ENCODE measurements around the gene FN1.

The FN1 gene

DNA sequence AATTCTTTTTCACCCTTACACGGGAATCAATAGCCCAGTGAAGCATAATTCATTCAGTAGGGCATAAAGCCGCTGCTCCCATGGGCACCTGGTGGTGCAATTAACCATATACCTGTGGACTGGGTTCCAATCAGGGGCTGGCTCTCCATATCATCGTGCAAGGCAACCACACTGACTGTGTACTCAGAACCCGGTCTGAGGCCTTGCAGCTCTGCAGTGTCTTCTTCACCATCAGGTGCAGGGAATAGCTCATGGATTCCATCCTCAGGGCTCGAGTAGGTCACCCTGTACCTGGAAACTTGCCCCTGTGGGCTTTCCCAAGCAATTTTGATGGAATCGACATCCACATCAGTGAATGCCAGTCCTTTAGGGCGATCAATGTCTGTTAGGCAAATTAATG is 55.2 kb downstream of the FN1 start:
- DNase-seq, result no peak

DNA sequence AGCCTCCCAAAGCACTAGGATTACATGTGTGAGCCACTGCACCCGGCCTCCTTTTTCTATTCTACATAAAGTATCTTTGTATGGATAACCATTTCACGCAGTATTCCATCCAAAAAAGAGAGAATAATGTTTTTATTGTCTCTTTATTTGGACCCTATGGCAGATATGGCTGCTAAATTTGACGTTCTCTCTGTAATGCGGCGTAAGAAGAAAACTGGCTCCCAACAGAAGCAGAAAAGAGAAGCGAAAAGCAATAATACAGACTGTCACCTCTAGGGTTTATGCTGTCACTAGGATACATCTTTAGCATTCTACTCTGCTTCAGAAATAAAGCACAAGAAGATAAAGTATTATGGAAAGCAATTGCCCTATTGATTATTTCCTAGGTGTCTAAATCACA is 55.9 kb downstream of the FN1 start:
- DNase-seq, result no peak

DNA sequence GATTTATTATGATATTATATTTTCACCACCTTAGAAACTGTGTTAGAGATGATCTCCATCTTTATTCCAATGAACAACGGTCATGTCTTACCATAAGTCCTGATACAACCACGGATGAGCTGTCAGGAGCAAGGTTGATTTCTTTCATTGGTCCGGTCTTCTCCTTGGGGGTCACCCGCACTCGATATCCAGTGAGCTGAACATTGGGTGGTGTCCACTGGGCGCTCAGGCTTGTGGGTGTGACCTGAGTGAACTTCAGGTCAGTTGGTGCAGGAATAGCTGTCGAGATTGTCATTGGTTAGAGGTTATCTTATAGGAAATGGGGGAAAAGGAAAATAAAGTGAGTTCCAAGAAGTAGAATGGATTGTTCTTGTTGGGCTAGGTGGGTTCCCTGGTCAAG is 56.8 kb downstream of the FN1 start:
- no peak for DNase-seq

DNA sequence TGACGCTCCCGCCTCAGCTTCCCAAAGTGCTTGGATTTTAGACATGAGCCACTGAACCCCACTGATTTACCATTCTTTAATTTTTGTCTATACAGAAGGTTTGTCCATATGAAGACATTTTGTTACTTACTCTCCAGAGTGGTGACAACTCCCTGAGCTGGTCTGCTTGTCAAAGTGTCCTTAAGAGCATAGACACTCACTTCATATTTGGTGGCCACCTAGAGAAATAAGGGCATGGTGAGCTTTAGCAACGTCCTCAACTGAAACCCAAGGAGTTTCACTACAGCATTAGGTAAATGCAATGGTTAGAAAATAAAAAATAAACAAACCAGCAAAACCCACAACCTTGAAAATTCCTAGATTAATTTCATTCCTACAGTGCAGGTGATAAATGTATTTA is 57.8 kb downstream of the FN1 start:
- DNase-seq, result no peak

DNA sequence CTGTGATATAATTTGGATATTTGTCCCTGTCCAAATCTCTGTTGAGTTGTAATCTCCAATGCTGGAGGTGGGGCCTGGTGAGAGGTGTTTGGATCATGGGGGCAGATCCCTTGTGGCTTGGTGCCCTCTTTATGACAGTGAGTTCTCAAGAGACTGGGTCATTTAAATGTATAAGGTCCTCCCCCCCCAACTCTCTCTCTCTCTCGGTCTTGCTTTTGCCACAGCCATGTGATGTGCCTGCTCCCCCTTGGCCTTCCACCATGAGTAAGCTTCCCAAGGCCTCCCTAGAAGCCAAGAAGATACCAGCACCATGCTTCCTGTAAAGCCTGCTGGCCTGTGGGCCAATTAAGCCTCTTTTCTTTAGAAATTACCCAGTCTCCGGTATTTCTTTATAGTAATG is 58.6 kb downstream of the FN1 start:
- DNase-seq, result no peak

DNA sequence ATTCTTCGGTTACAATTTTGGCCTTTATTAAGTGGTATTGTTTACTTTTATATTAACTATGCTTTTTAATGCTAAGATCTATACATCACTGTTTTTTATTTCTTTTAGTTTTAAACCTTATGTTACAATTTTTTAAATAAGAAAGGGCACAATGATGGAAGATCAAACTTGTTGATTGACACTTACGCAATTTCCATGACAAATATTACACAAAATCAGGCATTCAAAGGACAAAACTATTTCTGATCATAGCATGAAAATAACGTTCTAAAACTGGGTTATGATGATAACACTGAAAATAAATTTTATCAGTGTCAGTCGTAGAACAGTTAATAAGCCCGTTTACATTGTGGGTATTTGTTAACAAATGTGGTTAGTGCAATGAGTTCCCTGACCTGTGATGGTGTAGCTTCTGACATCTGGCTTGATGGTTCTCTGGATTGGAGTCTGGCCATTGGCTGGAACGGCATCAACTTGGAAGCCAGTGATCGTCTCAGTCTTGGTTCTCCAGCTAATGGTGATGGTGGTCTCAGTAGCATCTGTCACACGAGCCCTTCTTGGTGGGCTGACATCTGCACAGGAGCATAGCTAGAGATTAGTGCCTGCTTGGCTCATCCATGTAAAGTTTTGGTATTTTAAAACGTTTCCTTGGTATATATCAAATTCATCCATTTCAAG is 59.6 kb downstream of the FN1 start:
- no peak for DNase-seq

DNA sequence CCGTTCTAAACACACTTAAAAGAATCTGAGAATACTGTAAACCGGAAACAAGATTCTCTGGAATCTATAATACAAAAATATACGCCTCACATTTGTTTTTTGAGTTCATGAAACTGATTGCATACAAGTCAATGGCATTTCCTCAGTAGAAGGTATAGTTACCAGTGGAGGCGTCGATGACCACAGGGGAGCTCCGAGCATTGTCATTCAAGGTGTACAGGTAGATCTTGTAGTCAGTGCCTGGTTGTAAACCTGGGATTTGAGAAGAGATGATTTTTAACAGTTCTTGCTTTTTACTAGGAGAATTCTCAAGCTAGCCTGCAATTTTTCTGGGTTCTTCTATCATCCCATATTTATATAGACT is 60.4 kb downstream of the FN1 start:
- DNase-seq, result no peak

DNA sequence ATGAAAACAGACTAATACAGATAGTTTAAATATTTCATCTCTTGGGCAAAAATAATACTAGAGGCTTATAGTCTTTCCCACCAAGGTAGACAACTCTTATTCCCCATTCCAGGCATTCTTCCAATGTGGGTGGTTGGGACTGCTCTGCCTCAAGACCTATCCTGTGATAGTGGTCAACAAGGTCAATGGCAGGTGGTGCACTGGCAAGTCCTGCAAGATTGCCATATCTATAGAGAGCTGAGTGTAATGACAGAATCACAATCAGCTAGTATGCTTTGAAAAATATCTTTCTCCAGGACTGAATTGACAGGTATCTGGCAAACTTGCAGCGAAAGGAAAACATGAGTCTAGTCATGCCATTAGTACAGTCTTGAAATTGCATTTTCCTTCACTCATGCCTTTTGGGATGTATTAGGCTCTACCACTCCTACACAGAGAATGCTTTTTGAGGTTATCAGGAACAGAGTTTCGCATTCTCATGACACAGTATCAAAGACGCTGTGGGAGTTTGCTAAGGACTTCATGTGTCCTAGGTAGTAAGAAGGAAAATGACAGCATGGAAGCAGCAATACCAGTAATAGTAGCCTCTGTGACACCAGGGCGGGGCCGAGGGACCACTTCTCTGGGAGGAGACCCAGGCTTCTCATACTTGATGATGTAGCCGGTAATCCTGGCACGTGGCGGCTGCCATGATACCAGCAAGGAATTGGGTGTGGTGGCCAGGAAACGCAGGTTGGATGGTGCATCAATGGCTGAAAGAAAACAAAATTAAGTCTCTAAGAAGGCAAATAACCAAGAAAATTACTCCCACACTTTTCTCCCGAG is 61.0 kb downstream of the FN1 start:
- no peak for DNase-seq

DNA sequence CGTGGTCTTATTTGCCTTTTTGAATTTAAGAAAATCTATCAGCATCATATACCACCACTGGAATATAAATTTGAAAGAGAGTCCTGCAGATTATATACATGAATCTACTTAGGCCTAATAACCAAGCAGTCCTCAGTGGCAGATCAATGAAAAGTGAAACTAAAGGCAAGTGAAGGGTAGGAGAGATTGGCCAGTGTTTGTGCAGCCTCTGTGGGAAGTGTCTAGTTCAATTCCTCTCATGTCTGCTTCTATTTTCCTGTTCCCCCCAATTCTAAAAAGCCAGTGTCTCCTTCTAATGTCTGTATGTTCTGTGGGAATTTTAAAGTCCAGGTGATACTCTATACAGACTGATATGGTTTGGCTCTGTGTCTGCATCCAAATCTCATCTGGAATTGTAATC is 61.9 kb downstream of the FN1 start:
- no peak for DNase-seq

DNA sequence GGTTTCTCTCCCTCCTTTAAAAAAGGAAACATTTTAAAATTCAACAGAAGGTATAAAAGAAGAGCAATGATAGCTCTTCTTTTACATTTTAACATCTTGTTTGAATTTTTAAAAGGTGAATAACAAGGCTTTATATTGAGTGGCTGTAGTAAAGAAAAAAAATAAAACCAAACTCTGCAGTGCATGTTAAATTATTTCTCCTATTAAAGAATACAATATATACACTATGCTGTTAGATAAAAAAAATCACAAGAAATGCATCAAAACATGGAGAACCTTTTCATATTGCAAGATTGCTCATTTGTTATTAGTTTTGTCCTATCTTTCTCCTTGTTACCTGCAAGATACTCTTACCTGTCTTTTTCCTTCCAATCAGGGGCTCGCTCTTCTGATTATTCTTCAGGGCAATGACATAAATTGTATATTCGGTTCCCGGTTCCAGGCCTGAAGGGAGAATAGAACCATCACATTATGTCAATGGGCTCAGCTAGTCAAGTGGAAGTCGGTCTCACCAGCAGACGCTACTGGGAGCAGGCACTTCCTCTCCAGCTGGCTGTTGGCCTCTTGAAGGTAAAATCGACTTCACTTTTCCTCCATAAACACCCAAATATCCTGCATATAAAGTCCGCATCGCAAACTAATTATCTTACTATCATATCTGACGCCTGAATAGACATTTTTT is 62.8 kb downstream of the FN1 start:
- no peak for DNase-seq

DNA sequence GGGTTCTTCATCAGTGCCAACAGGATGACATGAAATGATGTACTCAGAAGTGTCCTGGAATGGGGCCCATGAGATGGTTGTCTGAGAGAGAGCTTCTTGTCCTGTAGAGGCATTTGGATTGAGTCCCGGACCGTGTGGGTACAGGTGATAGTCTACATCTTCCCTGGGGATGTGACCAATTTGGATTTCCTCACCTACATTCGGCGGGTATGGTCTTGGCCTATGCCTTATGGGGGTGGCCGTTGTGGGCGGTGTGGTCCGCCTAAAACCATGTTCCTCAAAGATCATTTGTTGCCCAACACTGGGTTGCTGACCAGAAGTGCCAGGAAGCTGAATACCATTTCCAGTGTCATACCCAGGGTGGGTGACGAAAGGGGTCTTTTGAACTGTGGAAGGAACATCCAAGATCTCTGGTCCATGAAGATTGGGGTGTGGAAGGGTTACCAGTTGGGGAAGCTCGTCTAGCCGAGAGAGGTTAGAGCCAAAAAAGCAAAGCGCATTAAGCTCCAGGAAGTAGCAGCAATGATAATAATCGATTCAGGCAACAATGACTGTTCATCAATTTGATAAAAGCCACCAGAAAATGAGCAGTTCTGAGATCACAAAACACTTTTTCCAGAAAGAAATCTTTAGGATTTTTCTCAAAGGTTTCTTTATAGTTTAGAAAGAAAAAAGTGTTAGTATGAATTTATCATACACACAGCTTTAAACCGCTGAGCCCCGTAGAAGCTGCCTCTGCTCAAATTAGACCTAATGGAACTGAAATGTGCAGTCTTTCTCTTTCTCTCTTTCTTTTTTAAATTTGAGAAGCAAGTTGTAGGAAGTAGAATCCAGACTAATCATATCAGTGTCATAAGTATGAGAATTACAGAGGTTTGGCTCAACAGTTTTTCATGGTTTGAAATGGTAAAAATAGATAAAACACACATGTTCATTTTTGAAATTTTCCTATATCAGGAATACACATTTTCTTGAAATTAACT is 63.7 kb downstream of the FN1 start:
- no peak for DNase-seq

DNA sequence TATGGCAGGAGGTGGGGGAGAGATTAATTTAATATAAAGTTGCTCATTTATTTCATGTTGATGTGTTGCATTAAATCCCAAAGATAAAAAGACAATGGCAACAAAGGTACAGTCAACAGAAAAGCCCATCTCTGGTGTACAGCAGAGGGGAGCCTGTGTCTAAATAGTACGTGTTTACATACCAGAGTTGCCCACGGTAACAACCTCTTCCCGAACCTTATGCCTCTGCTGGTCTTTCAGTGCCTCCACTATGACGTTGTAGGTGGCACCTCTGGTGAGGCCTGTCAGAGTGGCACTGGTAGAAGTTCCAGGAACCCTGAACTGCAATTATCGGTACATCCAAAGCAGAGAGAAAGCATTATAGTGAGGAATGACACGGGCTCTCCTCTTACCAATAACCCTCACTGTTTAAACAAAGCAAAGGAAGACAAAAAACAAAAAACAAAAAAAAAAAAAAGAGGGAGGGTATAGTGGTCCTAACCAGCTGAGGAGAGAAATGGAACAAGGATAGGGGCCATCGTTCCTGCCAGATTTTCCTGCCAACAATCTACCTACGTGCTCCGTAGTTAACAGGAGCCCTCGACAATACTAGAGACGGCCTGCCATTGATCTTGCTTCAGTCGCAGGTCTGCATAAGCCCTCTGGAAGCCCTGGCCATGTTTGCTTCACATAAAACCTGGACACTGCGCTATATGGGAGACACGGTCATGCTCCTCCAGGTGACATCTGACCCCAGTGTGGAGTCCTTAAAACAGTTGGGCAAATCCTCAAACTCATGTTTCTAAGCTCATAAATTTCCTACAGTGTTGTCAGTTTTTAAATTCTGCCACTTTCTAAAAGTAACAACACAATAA is 65.5 kb downstream of the FN1 start:
- DNase-seq, result no peak

DNA sequence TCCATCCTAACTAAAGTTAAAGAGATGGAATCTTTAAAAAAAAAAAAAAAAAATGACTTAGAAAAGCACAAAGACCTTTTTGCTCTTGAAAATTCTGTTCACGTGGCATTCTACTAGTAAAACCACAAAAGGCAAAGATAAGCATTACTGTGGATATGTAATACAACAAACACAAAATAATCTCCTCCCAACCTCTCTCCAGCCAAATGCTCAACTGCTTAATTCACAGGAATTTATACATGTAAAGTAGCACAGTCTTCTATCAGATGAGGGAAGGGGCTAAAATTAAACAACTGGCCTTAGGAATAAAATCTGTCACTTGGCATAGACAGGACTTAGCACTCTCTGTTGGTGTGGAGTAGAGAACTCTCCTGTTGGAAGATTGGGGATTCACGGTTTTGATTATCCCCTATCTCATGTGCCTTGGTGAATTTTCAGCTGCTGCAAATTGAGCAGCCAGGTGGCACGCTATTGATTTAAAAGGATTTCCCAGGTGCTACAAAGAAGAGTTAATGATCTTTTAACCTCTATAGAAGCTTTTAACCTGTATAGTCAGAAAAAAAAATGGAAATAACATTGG is 66.6 kb downstream of the FN1 start:
- no peak for DNase-seq

DNA sequence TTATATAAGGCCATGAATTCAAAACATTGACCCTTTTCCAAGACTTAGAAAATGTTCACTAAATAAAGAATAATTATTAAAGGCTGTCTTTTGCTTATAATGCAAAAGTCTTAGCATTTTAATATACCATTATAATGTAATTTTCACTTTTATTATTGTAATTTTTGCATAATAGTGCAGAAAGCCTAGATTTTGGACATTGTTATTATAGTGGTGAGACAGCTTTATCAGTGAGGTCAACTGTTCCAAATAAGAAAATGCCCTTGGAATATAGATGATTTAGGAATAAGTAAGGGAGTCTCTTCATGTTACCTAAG is 67.4 kb downstream of the FN1 start:
- DNase-seq, result no peak

DNA sequence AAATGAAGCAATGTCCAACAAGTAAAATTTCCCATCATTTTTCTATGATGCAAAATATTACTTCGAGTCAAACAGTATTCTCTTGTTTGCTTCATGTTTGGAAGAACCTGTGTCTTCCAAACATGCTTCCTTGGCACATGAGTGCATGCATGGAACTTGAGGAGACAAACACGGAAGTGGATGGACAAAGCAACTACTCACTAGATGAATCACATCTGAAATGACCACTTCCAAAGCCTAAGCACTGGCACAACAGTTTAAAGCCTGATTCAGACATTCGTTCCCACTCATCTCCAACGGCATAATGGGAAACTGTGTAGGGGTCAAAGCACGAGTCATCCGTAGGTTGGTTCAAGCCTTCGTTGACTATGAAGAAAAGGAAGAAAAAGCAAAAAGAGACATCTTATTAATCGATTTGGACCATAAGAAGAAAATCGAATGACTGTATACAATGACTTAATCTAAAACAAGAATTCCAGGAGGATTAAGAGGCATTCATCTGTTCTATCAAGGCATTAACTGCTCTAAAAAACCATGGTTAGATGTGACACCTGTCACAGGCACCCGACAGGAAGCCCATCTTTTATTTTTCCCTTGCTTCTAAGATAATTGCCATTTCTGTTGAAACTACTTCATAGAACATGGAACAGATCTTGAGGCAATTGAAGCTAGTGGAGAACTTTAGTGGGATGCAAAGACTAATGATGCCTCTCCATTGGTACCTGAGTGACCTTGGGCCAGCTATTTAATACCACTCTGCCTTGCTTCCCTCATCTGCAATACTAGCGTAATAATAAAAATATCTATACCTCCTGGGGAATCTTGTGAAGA is 68.0 kb downstream of the FN1 start:
- DNase-seq, result no peak

DNA sequence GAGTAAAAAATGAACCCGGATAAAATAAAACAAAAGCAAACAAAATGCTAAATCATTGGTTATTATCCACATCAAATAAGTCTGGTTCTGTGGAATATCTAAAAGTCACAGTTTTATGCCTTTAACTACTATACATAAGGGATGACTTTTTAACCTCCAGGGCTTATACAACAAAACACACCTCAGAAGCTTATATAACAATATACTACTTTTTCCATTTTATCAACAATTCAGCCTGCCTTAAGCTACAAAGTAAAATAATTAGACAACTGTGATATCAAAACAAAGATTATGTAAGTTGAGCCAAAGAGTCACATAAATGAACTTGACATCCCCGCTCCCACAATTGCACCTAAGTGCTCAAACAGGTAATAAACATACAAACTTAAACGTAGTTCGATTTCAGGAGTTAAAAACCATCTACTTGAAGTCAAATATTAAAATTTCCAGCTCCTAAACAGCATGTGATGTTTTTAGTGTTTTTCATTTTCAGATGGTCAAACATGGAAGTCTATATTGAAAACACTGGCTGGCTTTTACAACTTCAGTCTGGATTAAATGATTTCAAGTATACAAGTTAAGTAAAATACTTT is 69.3 kb downstream of the FN1 start:
- no peak for DNase-seq

DNA sequence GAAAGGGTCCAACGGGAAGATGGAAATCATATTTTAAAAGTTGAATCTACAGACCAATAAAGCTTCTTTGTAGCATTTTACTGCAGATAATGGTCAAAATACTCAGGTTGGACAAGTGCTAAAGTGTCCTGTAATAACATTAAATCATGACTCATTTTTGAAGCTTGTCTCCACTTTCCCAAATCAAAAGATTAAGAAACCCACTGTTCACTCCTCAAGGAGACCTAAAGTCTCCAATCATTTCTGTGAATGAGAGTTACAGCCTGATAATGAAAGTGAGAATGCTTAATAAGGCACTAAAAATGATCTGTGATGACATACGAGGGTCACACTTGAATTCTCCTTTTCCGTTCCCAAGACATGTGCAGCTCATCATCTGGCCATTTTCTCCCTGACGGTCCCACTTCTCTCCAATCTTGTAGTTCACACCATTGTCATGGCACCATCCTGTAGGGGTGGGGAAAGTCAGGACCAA is 70.6 kb downstream of the FN1 start:
- no peak for DNase-seq

DNA sequence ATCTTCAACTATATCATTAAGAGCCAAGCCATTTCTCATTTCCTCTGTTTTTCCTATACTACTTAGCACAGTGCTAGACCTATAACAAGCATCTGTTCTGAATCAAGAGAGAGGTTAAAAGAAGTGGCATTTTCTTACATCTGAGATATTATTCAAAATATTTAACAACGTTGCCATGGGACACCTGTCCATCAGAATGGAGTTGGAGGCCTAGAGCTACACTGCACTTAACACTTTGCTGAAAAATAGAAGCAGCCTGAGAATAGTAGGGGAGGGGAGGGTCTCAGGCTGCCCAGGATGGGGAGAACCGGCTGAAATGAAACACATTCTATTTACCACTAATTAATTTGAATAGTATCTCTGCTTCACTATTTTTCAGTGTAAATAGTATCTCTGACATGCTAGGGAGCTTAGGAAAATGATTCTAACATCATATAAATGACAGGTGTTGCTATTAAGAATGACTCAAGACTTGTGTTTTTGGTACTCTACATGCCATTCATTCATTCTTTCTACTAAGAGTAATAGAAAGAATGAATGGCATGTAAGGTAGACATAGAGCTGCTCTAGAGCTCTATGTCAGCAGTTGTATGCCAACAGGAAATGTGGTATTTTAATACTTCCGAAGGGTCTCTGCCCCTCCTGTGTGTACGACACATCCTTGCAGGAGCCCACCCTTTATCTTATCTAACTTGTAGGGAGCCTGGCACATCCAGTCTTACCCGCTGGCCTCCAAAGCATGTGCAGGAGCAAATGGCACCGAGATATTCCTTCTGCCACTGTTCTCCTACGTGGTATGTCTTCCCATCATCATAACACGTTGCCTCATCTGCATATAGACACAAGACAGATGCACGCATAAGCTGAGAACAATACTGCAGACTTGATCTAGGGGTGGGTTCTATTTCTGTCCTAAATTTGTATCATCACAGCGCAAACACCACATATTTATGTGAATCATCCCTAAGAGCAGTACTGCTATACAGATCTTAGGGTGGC is 71.4 kb downstream of the FN1 start:
- no peak for DNase-seq
